Cardiac fibroblast (primary cell): ENCODE data around the gene CBLC.
"Not testable (repeated sequence)": the region's sequence is repeated elsewhere in the genome, so short reads cannot be mapped to it uniquely, and the experiment has no call there.

ENCODE experiments used
- DNase-seq, 2 donors: peaks; one replicate each; pipeline versions ENCODE4 v3.0.0 to v3.0.0-alpha.2; 2010; ENCODE audit warnings: low read depth in 2 of 2
- H3K4me3 ChIP-seq, 2 donors: replicated peaks in 1 of 2; 1 replicate in 1 of 2; 2 replicates in 1 of 2; pipeline ENCODE4 v1.5.1; 2011; ENCODE audit warnings: low read depth in 2 of 2, low read length in 2 of 2, mild to moderate bottlenecking in 2 of 2, moderate library complexity in 1 of 2
- CTCF ChIP-seq: IDR thresholded peaks from one replicate; pipeline ENCODE4 v1.5.1; 2011; ENCODE audit warnings: low read depth, mild to moderate bottlenecking, low read length, inconsistent platforms

Gene CBLC

GRCh38 chr19:44775676-44776240 is 1.9 kb upstream of the CBLC start:
- no peak for DNase-seq
- TF ChIP-seq CTCF, result no peak
- H3K4me3 ChIP-seq, result no peak overlapping the region

- H3K4me3 ChIP-seq, result no peak overlapping the region
- DNase-seq, result no peak
- TF ChIP-seq CTCF, result no peak
Measured at GRCh38 chr19:44776402-44777096, 1.1 kb upstream of the CBLC start.

DNA sequence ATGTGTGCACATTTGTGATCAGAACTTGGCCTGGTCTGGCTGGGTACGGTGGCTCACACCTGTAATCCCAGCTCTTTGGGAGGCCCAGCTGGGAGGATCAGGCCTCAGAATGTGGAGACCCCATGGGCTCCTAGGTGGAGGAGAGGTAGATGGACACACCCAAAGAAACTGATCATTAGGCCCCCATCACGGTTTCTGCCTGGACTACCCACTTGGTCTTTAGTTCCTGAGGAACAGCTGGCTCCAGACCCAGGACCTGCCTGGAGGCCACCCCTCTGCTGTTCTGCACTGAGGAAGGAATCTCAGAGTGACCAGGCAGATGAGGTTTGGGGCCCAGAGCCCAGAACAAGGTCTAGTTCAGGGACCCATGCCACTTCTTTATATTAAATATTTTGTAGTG is 1.5 kb downstream of the CBLC start:
- TF ChIP-seq CTCF, result no peak
- H3K4me3 ChIP-seq, result no peak overlapping the region
- DNase-seq, result no peak

GRCh38 chr19:44781694-44782093 is 4.0 kb downstream of the CBLC start:
- DNase-seq, result not testable (repeated sequence)

GRCh38 chr19:44782729-44783128 is 5.0 kb downstream of the CBLC start:
- no peak for DNase-seq
- H3K4me3 ChIP-seq, result no peak overlapping the region
- peak; percentile 7 for TF ChIP-seq CTCF

More at GRCh38 chr19:44781694-44782093, 4.0 kb downstream of the CBLC start:
- H3K4me3 ChIP-seq, result not testable (repeated sequence)

DNA sequence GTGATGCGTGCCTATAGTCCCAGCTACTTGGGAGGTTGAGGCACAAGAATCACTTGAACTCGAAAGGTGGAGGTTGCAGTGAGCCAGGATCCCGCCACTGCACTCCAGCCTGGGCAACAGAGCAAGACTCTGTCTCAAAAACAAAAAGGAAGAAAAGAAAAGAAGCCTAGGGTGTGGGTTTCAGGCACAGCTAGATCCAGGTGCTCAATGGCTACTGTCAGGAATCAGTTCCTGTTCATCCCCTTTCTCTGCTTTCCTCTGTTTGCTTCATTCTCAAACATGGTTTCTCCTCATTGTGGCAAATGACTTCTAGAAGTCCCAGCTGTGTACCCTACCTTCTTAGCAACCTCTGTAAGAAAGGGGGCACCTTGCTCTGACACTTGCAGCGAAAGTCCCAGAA is 5.9 kb downstream of the CBLC start:
- TF ChIP-seq CTCF, result no peak
- no peak for DNase-seq
- no peak overlapping the region for H3K4me3 ChIP-seq

- H3K4me3 ChIP-seq, result no peak overlapping the region
- TF ChIP-seq CTCF, result no peak
- DNase-seq, result no peak
Measured at GRCh38 chr19:44785271-44785670, 7.6 kb downstream of the CBLC start.
